AG04449 (cell line): ENCODE measurements around the gene ZNF609.

ENCODE experiments used
- CTCF ChIA-PET: fragments of 350-600 bp; formaldehyde crosslinking; extraction: SDS; loops from one replicate; lab custom pipeline; 2021; ENCODE audit warnings: antibody characterized with exemption; lab: Yijun Ruan, JAX
- POLR2A ChIA-PET: fragments of 400-600, 350-600 bp; formaldehyde crosslinking; extraction: SDS; loops from one replicate; lab custom pipeline; 2020; ENCODE audit warnings: antibody characterized with exemption, inconsistent platforms; lab: Yijun Ruan, JAX
- DNase-seq: peaks from one replicate; pipeline ENCODE4 v3.0.0-alpha.2; 2010; ENCODE audit warnings: low read depth, low spot score
- H3K4me3 ChIP-seq: 2 replicates; pipeline ENCODE4 v1.5.1; 2011; ENCODE audit warnings: low read depth, mild to moderate bottlenecking, control low read depth, low read length
- CTCF ChIP-seq: IDR thresholded peaks from one replicate; pipeline ENCODE4 v1.5.1; 2011; ENCODE audit warnings: mild to moderate bottlenecking, moderate library complexity, low read length, control low read depth, inconsistent platforms; ENCODE audit not compliant: insufficient read depth; ENCODE audit errors: missing control alignments

Gene ZNF609

GRCh38 chr15:64713592-64713991 lies 253.2 kb downstream of the ZNF609 start:
- POLR2A ChIA-PET, result no interaction called here
- DNase-seq, result no peak
- no peak overlapping the region for H3K4me3 ChIP-seq
- CTCF ChIA-PET, result interaction anchor here (2.0 kb wide), 1 partner anchor 14 kb away, joined by 15 read pairs; no protein-coding TSS in a partner anchor
- no peak for TF ChIP-seq CTCF

- no peak for TF ChIP-seq CTCF
- DNase-seq, result no peak
- no peak overlapping the region for H3K4me3 ChIP-seq
- ChIA-PET CTCF (interaction anchor here (0.7 to 25.3 kb wide), 4 partner anchors 14 to 94 kb away, joined by 3 to 690 read pairs (median 52); no protein-coding TSS in a partner anchor), POLR2A (no interaction called here)
Measured at GRCh38 chr15:64716452-64716851, 256.1 kb downstream of the ZNF609 start.

- ChIA-PET POLR2A (no interaction called here), CTCF (interaction anchor here (0.7 to 25.3 kb wide), 5 partner anchors 13 to 93 kb away, joined by 3 to 690 read pairs (median 4); no protein-coding TSS in a partner anchor)
- no peak for DNase-seq
- no peak for TF ChIP-seq CTCF
- no peak overlapping the region for H3K4me3 ChIP-seq
Measured at GRCh38 chr15:64717130-64717529, 256.8 kb downstream of the ZNF609 start.

- no peak for TF ChIP-seq CTCF
- no peak for DNase-seq
- no peak overlapping the region for H3K4me3 ChIP-seq
- ChIA-PET POLR2A (no interaction called here), CTCF (interaction anchor here (1.3 to 25.3 kb wide), 4 partner anchors 13 to 92 kb away, joined by 4 to 690 read pairs (median 57); no protein-coding TSS in a partner anchor)
Measured at GRCh38 chr15:64717735-64718495, 257.5 kb downstream of the ZNF609 start.

GRCh38 chr15:64720188-64720587 lies 259.8 kb downstream of the ZNF609 start:
- DNase-seq, result no peak
- ChIA-PET POLR2A (interaction anchor here (0.6 kb wide), 1 partner anchor 26 kb away, joined by 3 read pairs; no protein-coding TSS in a partner anchor), CTCF (interaction anchor here (1.1 to 25.3 kb wide), 6 partner anchors 10 to 358 kb away, joined by 3 to 690 read pairs (median 10); no protein-coding TSS in a partner anchor)
- no peak for TF ChIP-seq CTCF
- no peak overlapping the region for H3K4me3 ChIP-seq

GRCh38 chr15:64730151-64730550 lies 269.8 kb downstream of the ZNF609 start:
- no peak overlapping the region for H3K4me3 ChIP-seq
- ChIA-PET CTCF (interaction anchor here (0.9 to 25.3 kb wide), 23 partner anchors 10 to 348 kb away, joined by 3 to 690 read pairs (median 7); partner anchors contain the start of gene PIF1), POLR2A (no interaction called here)
- no peak for TF ChIP-seq CTCF
- no peak for DNase-seq
